Type B pancreatic cell (in vitro differentiated cells): ENCODE data around the gene SIMC1. TPM values are rescaled to one million over a fixed set of nuclear protein-coding genes. Genes with fewer than 3 reads are reported as not detected.
A peak's percentile ranks its signal among the peaks of the same experiment; 100 is the strongest.
"Not testable (repeated sequence)": the region's sequence is repeated elsewhere in the genome, so short reads cannot be mapped to it uniquely, and the experiment has no call there.

Source experiments
- DNase-seq: peaks from one replicate; pipeline ENCODE4 v3.0.0; 2021; ENCODE audit warnings: mixed read lengths; ENCODE audit not compliant: unreplicated experiment; ENCODE audit errors: extremely low spot score
- H3K27ac Mint-ChIP-seq: 2 replicates; pipeline ENCODE4 v1.8.0; 2021; ENCODE audit warnings: mild to moderate bottlenecking, mixed read lengths
- H3K27me3 Mint-ChIP-seq: 2 replicates; pipeline ENCODE4 v1.8.0; 2021; ENCODE audit warnings: mixed read lengths
- H3K36me3 Mint-ChIP-seq: 2 replicates; pipeline ENCODE4 v1.8.0; 2021; ENCODE audit warnings: mixed read lengths
- H3K4me1 Mint-ChIP-seq: one replicate; pipeline ENCODE4 v1.8.0; 2021; ENCODE audit warnings: mixed read lengths; ENCODE audit not compliant: unreplicated experiment
- H3K4me3 Mint-ChIP-seq: 2 replicates; pipeline ENCODE4 v1.8.0; 2021; ENCODE audit warnings: mild to moderate bottlenecking, mixed read lengths
- H3K9me3 Mint-ChIP-seq: 2 replicates; pipeline ENCODE4 v1.8.0; 2021; ENCODE audit warnings: mixed read lengths
- total RNA-seq: library from RNA; stranded (reverse); gene quantifications from 2 replicates; pipeline ENCODE4 v1.2.1, GENCODE V29; 2021; ENCODE audit warnings: low replicate concordance
- TF ChIP-seq, protein P1 (sequence below): fragments of 200-600 bp; sonication (generic); conservative IDR thresholded peaks from 2 replicates; pipeline ENCODE4 v1.5.0; 2021; ENCODE audit warnings: antibody characterized with exemption, mild to moderate bottlenecking

Gene SIMC1
- total RNA-seq, 1 donor from 2014 or later, result 34.0 TPM

DNA sequence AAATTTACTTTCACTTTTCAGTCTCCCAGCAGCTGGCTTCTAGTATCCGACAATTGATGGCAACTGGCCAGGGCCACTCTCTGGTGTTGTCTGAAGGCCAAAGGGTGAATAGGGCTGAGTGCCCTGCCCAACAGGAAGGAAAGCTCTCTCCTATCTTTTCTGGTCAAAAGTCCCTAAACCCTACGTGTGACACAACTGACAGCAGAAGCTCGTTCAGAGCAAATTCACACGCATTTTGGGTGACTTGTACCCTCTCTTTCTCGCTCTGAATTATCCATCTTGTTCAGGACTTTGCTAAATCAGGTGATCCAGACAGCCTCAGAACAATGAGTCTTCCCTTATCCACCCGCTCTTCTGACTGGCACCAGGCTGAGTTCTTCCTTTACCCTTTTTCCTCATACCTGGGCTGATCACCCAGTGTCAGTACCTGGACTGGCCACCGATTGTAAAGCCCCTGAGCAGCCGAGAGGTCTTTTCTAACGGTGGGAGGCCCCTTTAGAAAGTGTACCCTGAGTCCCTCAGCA lies 21.8 kb upstream of the SIMC1 start:
- not testable (repeated sequence) for H3K27me3 Mint-ChIP-seq, H3K9me3 Mint-ChIP-seq, DNase-seq, H3K36me3 Mint-ChIP-seq, H3K27ac Mint-ChIP-seq, H3K4me1 Mint-ChIP-seq, H3K4me3 Mint-ChIP-seq

DNA sequence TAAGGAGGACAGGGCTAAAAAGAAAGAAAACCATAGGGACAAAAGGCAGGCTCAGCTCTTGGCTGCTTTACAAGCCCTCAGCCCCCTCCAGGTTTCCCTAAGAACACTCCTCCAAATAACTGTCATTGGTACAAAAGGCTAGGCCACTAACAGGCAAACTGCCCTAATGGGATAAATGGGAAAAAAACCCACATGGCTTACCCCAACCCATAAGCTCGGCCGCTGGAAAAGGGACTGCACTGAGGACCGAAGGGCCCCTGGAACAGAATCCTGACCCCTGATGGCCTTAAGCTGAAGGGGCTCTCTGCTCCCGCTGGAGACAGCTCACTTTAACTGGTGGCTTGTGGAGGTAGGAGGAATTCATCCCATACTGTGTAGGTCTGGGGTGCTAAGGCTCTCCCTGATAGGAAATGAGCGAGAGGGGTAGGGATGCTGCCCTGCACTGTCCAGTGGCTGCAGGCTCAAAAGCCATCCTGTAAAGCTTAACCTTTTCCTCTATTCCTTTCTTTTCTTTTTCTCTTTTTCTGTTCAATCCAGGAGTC lies 21.0 kb upstream of the SIMC1 start:
- peak overlapping the region; percentile 34 for H3K4me3 Mint-ChIP-seq
- H3K27me3 Mint-ChIP-seq, H3K36me3 Mint-ChIP-seq, H3K4me1 Mint-ChIP-seq, H3K27ac Mint-ChIP-seq, H3K9me3 Mint-ChIP-seq, DNase-seq: not testable (repeated sequence)

- H3K9me3 Mint-ChIP-seq, DNase-seq, H3K4me1 Mint-ChIP-seq, H3K36me3 Mint-ChIP-seq, H3K27me3 Mint-ChIP-seq, H3K27ac Mint-ChIP-seq: not testable (repeated sequence)
- peak overlapping the region; percentile 34 for H3K4me3 Mint-ChIP-seq
Observed at GRCh38 chr5:176217764-176218163, 20.5 kb upstream of the SIMC1 start.

GRCh38 chr5:176222006-176222405 lies 16.2 kb upstream of the SIMC1 start:
- not testable (repeated sequence) for H3K36me3 Mint-ChIP-seq, H3K9me3 Mint-ChIP-seq, H3K4me1 Mint-ChIP-seq, DNase-seq, H3K4me3 Mint-ChIP-seq, H3K27ac Mint-ChIP-seq
- H3K27me3 Mint-ChIP-seq, result peaks cover 12% of the 10 kb centered on the region

GRCh38 chr5:176228358-176228757 lies 9.9 kb upstream of the SIMC1 start:
- H3K36me3 Mint-ChIP-seq, H3K4me3 Mint-ChIP-seq, H3K27me3 Mint-ChIP-seq, DNase-seq, H3K27ac Mint-ChIP-seq, H3K4me1 Mint-ChIP-seq, H3K9me3 Mint-ChIP-seq: not testable (repeated sequence)

GRCh38 chr5:176233253-176233652 lies 5.0 kb upstream of the SIMC1 start:
- not testable (repeated sequence) for H3K9me3 Mint-ChIP-seq, DNase-seq, H3K4me1 Mint-ChIP-seq, H3K27ac Mint-ChIP-seq, H3K27me3 Mint-ChIP-seq, H3K4me3 Mint-ChIP-seq, H3K36me3 Mint-ChIP-seq

DNA sequence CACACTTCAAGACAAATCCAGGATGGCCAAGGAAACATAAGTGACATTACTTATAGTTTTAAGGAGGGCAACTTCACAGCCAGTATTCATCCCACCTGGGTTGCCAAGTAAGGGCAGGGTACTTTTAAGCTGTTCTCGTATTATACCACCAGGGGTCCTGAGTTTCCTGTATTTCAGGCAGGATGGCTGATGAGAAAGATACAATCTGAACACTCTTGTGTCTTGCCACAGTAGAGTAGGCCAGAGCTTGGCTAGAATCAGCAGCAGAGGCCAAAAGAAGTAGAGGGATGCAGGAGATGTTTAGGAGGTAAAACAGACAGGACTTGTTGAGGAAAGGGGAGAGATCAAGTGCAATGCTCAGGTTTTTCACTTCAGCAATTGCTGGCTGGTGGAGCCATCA lies 3.1 kb upstream of the SIMC1 start:
- not testable (repeated sequence) for H3K4me1 Mint-ChIP-seq, H3K27me3 Mint-ChIP-seq, DNase-seq, H3K9me3 Mint-ChIP-seq, H3K36me3 Mint-ChIP-seq
- TF ChIP-seq, protein P1, sequence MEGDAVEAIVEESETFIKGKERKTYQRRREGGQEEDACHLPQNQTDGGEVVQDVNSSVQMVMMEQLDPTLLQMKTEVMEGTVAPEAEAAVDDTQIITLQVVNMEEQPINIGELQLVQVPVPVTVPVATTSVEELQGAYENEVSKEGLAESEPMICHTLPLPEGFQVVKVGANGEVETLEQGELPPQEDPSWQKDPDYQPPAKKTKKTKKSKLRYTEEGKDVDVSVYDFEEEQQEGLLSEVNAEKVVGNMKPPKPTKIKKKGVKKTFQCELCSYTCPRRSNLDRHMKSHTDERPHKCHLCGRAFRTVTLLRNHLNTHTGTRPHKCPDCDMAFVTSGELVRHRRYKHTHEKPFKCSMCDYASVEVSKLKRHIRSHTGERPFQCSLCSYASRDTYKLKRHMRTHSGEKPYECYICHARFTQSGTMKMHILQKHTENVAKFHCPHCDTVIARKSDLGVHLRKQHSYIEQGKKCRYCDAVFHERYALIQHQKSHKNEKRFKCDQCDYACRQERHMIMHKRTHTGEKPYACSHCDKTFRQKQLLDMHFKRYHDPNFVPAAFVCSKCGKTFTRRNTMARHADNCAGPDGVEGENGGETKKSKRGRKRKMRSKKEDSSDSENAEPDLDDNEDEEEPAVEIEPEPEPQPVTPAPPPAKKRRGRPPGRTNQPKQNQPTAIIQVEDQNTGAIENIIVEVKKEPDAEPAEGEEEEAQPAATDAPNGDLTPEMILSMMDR, result peak; percentile 70
- Mint-ChIP-seq H3K4me3 (peak overlapping the region; percentile 70), H3K27ac (peak overlapping the region; percentile 26)

DNA sequence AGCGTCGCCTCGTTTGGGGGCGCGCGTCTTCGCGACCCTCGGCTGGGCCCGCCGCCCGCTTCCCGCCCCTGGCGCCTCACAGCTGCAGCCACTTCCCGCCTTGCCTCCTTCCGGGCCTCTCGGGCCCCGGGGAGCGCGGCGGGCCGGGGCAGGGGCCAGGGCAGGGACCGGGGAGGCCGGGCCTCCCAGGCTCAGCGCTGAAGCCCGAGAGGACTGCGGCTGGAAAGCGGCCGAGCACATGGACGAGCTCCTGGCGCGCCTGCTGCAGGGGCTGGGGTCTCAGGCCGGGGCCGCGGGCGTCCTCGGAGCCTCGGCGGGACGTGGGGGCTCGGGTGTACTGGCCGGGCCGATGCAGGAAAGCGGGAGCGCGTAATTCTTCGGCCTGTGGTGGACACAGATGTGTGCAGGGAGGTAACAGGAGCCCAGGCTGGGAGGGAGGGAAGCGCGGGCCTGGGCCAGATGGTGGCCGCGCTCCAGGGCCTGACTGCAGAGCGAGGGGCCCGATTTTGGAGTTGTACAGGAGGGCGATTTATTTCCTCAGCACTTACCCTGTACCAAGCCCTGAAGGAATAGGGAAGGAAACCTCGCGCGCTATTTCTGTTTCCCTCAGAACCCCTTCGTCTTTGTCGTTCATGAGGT lies 540 bp downstream of the SIMC1 start:
- H3K4me1 Mint-ChIP-seq, H3K27ac Mint-ChIP-seq, H3K4me3 Mint-ChIP-seq, H3K9me3 Mint-ChIP-seq, H3K27me3 Mint-ChIP-seq, H3K36me3 Mint-ChIP-seq, DNase-seq: not testable (repeated sequence)

DNA sequence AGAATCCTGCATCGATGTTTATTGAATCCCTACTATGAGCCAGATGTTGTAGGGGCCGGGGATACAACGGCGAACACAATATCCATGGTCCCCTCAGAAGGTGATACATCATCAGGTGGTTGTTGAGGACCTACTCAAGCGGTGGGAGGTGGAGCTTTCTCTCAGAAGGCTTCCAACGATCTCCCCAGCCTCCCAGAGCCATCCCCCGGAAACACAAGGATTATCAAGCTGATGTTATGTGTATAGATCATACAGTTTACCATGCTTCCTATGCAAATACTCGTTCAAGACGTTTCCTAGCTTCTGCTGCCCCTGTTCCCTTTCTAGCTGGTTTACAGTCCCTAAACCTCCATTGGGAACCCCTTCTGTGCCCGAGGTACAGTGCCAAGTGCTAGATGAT lies 1.1 kb downstream of the SIMC1 start:
- H3K4me3 Mint-ChIP-seq, H3K27me3 Mint-ChIP-seq, H3K4me1 Mint-ChIP-seq, H3K9me3 Mint-ChIP-seq, DNase-seq, H3K27ac Mint-ChIP-seq, H3K36me3 Mint-ChIP-seq: not testable (repeated sequence)

GRCh38 chr5:176244318-176244717 lies 6.1 kb downstream of the SIMC1 start:
- not testable (repeated sequence) for H3K27ac Mint-ChIP-seq, H3K4me3 Mint-ChIP-seq, H3K4me1 Mint-ChIP-seq

GRCh38 chr5:176245074-176245473 lies 6.8 kb downstream of the SIMC1 start:
- not testable (repeated sequence) for H3K4me1 Mint-ChIP-seq, DNase-seq, H3K4me3 Mint-ChIP-seq, H3K27me3 Mint-ChIP-seq, H3K27ac Mint-ChIP-seq, H3K9me3 Mint-ChIP-seq, H3K36me3 Mint-ChIP-seq

More at GRCh38 chr5:176244318-176244717, 6.1 kb downstream of the SIMC1 start:
- not testable (repeated sequence) for DNase-seq, H3K27me3 Mint-ChIP-seq, H3K9me3 Mint-ChIP-seq, H3K36me3 Mint-ChIP-seq

DNA sequence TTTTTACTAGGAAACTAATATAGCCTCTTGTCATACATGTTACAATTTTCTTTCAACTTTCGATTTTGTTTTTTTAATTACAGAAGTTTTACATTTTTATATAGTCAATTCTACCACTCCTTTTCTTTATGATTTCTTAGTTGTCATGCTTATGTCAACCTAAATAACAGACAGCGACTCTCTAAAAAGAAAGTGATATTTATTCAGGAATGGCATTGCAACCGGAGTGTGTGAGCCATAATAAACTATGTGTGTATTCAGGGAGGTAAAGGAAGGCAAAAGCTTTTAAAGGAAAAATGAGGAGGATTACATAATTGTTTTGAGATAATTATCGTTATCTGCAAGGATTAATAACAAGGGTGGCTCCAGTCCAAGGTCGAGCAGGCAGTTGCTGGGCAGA lies 7.3 kb downstream of the SIMC1 start:
- H3K27me3 Mint-ChIP-seq, H3K9me3 Mint-ChIP-seq, H3K36me3 Mint-ChIP-seq, H3K4me1 Mint-ChIP-seq, DNase-seq, H3K27ac Mint-ChIP-seq, H3K4me3 Mint-ChIP-seq: not testable (repeated sequence)

GRCh38 chr5:176250691-176251090 lies 12.5 kb downstream of the SIMC1 start:
- not testable (repeated sequence) for H3K36me3 Mint-ChIP-seq, H3K4me3 Mint-ChIP-seq

More at GRCh38 chr5:176250691-176251090, 12.5 kb downstream of the SIMC1 start:
- H3K27me3 Mint-ChIP-seq, H3K9me3 Mint-ChIP-seq, H3K4me1 Mint-ChIP-seq, DNase-seq, H3K27ac Mint-ChIP-seq: not testable (repeated sequence)
